GM18517 (cell line): ENCODE results near the gene TMEM176B.
"Not testable (repeated sequence)": the region's sequence is repeated elsewhere in the genome, so short reads cannot be mapped to it uniquely, and the experiment has no call there.

ENCODE experiments used
- ATAC-seq: cut with Tn5 transposase; IDR thresholded peaks from one replicate; pipeline ENCODE4 v1.9.1; 2021; ENCODE audit warnings: mild to moderate bottlenecking, moderate library complexity; ENCODE audit not compliant: unreplicated experiment

TMEM176B gene

GRCh38 chr7:150823484-150824126 lies 23.4 kb upstream of the TMEM176B start:
- ATAC-seq, result no peak

GRCh38 chr7:150823043-150823442 lies 22.9 kb upstream of the TMEM176B start:
- no peak for ATAC-seq

- no peak for ATAC-seq
Observed at GRCh38 chr7:150820578-150821198, 20.5 kb upstream of the TMEM176B start.

- ATAC-seq, result no peak
Observed at GRCh38 chr7:150820148-150820547, 20.0 kb upstream of the TMEM176B start.

GRCh38 chr7:150818971-150819370 lies 18.8 kb upstream of the TMEM176B start:
- ATAC-seq, result no peak

GRCh38 chr7:150814328-150815001 lies 14.3 kb upstream of the TMEM176B start:
- ATAC-seq, result no peak

GRCh38 chr7:150807616-150808438 lies 7.7 kb upstream of the TMEM176B start:
- ATAC-seq, result not testable (repeated sequence)

- no peak for ATAC-seq
Observed at GRCh38 chr7:150806863-150807262, 6.7 kb upstream of the TMEM176B start.

- ATAC-seq, result no peak
Observed at GRCh38 chr7:150806454-150806853, 6.3 kb upstream of the TMEM176B start.

GRCh38 chr7:150805864-150806263 lies 5.7 kb upstream of the TMEM176B start:
- no peak for ATAC-seq

GRCh38 chr7:150804802-150805201 lies 4.6 kb upstream of the TMEM176B start:
- no peak for ATAC-seq

GRCh38 chr7:150803161-150803860 lies 3.1 kb upstream of the TMEM176B start:
- no peak for ATAC-seq

GRCh38 chr7:150801946-150802771 lies 2.0 kb upstream of the TMEM176B start:
- ATAC-seq, result no peak

- ATAC-seq, result no peak
Observed at GRCh38 chr7:150801242-150801945, 1.2 kb upstream of the TMEM176B start.

GRCh38 chr7:150800581-150801241 lies 547 bp upstream of the TMEM176B start, which contains the start of gene TMEM176A:
Gene TMEM176A, plus strand, starts transcription at chr7:150800769. Its CDS starts 782 bp downstream, at chr7:150801551.
- ATAC-seq, result no peak

- ATAC-seq, result no peak
Observed at GRCh38 chr7:150799156-150799555, 1.0 kb downstream of the TMEM176B start.

- no peak for ATAC-seq
Observed at GRCh38 chr7:150797661-150798060, 2.5 kb downstream of the TMEM176B start.

- no peak for ATAC-seq
Observed at GRCh38 chr7:150793569-150794238, 6.5 kb downstream of the TMEM176B start.
